Measurements from ENCODE around the gene AGAP1. TPM values are rescaled to one million over a fixed set of nuclear protein-coding genes. Genes with fewer than 3 reads are reported as not detected.

Gene AGAP1
- total and polyA plus RNA-seq, 2 donors = 1.7 to 3.0 TPM

GRCh38 chr2:235706506-235706905, 212.7 kb downstream of the AGAP1 start:
- Histone ChIP-seq H3K27ac (ENCODE audit: low read depth in 1 of 2, low read length in 1 of 2) (no peak overlapping the region), H3K4me1 (ENCODE audit: control insufficient read depth in 2 of 2, insufficient read depth in 2 of 2, low read length in 2 of 2) (no peaks in the 10 kb centered on the region), H3K27me3 (ENCODE audit: control insufficient read depth in 2 of 2, insufficient read depth in 1 of 2, low read length in 1 of 2) (peaks cover 0 to 4% of the 10 kb centered on the region in 2 donors), H3K9me3 (ENCODE audit: control insufficient read depth in 2 of 2, insufficient read depth in 1 of 2, low read length in 1 of 2) (no peaks in the 10 kb centered on the region), H3K36me3 (ENCODE audit: control insufficient read depth in 2 of 2, insufficient read depth in 2 of 2, low read length in 1 of 2) (no peaks in the 10 kb centered on the region), H3K4me3 (ENCODE audit: low read length in 2 of 2) (no peak overlapping the region)
- 93% methylated on average over 8 of the region's 8 CpGs for WGBS
- DNase-seq (ENCODE audit: low read depth in 6 of 9, low spot score in 9 of 9) = no peak

- DNase-seq (ENCODE audit: low read depth in 6 of 9, low spot score in 9 of 9) = no peak
- Histone ChIP-seq H3K27ac (ENCODE audit: low read depth in 1 of 2, low read length in 1 of 2) (no peak overlapping the region), H3K36me3 (ENCODE audit: control insufficient read depth in 2 of 2, insufficient read depth in 2 of 2, low read length in 1 of 2) (no peaks in the 10 kb centered on the region), H3K4me3 (ENCODE audit: low read length in 2 of 2) (no peak overlapping the region), H3K27me3 (ENCODE audit: control insufficient read depth in 2 of 2, insufficient read depth in 1 of 2, low read length in 1 of 2) (no peaks in the 10 kb centered on the region), H3K9me3 (ENCODE audit: control insufficient read depth in 2 of 2, insufficient read depth in 1 of 2, low read length in 1 of 2) (no peaks in the 10 kb centered on the region), H3K4me1 (ENCODE audit: control insufficient read depth in 2 of 2, insufficient read depth in 2 of 2, low read length in 2 of 2) (no peaks in the 10 kb centered on the region)
- 96% methylated on average over 18 of the region's 18 CpGs for WGBS
Observed at GRCh38 chr2:235707411-235708096, 213.7 kb downstream of the AGAP1 start.

- Histone ChIP-seq H3K27ac (ENCODE audit: low read depth in 1 of 2, low read length in 1 of 2) (no peak overlapping the region), H3K9me3 (ENCODE audit: control insufficient read depth in 2 of 2, insufficient read depth in 1 of 2, low read length in 1 of 2) (no peaks in the 10 kb centered on the region), H3K36me3 (ENCODE audit: control insufficient read depth in 2 of 2, insufficient read depth in 2 of 2, low read length in 1 of 2) (no peaks in the 10 kb centered on the region), H3K4me1 (ENCODE audit: control insufficient read depth in 2 of 2, insufficient read depth in 2 of 2, low read length in 2 of 2) (no peaks in the 10 kb centered on the region), H3K27me3 (ENCODE audit: control insufficient read depth in 2 of 2, insufficient read depth in 1 of 2, low read length in 1 of 2) (no peaks in the 10 kb centered on the region), H3K4me3 (ENCODE audit: low read length in 2 of 2) (no peak overlapping the region)
- DNase-seq (ENCODE audit: low read depth in 6 of 9, low spot score in 9 of 9) = no peak
- 92% methylated on average over 14 of the region's 14 CpGs for WGBS
Observed at GRCh38 chr2:235709124-235709813, 215.4 kb downstream of the AGAP1 start.

GRCh38 chr2:235709969-235710879, 216.4 kb downstream of the AGAP1 start:
- 94% methylated on average over 27 of the region's 27 CpGs for WGBS
- DNase-seq (ENCODE audit: low read depth in 6 of 9, low spot score in 9 of 9) = no peak
- no peak overlapping the region for H3K4me3 ChIP-seq (ENCODE audit: low read length in 2 of 2)
- H3K4me1 ChIP-seq (ENCODE audit: control insufficient read depth in 2 of 2, insufficient read depth in 2 of 2, low read length in 2 of 2) = no peaks in the 10 kb centered on the region
- H3K9me3 ChIP-seq (ENCODE audit: control insufficient read depth in 2 of 2, insufficient read depth in 1 of 2, low read length in 1 of 2) = no peaks in the 10 kb centered on the region
- H3K27ac ChIP-seq (ENCODE audit: low read depth in 1 of 2, low read length in 1 of 2) = no peak overlapping the region
- H3K36me3 ChIP-seq (ENCODE audit: control insufficient read depth in 2 of 2, insufficient read depth in 2 of 2, low read length in 1 of 2) = no peaks in the 10 kb centered on the region
- H3K27me3 ChIP-seq (ENCODE audit: control insufficient read depth in 2 of 2, insufficient read depth in 1 of 2, low read length in 1 of 2) = no peaks in the 10 kb centered on the region

GRCh38 chr2:235710933-235711332, 217.1 kb downstream of the AGAP1 start:
- Histone ChIP-seq H3K27me3 (ENCODE audit: control insufficient read depth in 2 of 2, insufficient read depth in 1 of 2, low read length in 1 of 2) (no peaks in the 10 kb centered on the region), H3K9me3 (ENCODE audit: control insufficient read depth in 2 of 2, insufficient read depth in 1 of 2, low read length in 1 of 2) (no peaks in the 10 kb centered on the region), H3K4me1 (ENCODE audit: control insufficient read depth in 2 of 2, insufficient read depth in 2 of 2, low read length in 2 of 2) (no peaks in the 10 kb centered on the region), H3K27ac (ENCODE audit: low read depth in 1 of 2, low read length in 1 of 2) (no peak overlapping the region), H3K36me3 (ENCODE audit: control insufficient read depth in 2 of 2, insufficient read depth in 2 of 2, low read length in 1 of 2) (no peaks in the 10 kb centered on the region), H3K4me3 (ENCODE audit: low read length in 2 of 2) (no peak overlapping the region)
- WGBS = 96% methylated on average over 11 of the region's 11 CpGs
- no peak for DNase-seq (ENCODE audit: low read depth in 6 of 9, low spot score in 9 of 9)

- Histone ChIP-seq H3K4me1 (ENCODE audit: control insufficient read depth in 2 of 2, insufficient read depth in 2 of 2, low read length in 2 of 2) (no peaks in the 10 kb centered on the region), H3K27ac (ENCODE audit: low read depth in 1 of 2, low read length in 1 of 2) (no peak overlapping the region), H3K4me3 (ENCODE audit: low read length in 2 of 2) (no peak overlapping the region), H3K36me3 (ENCODE audit: control insufficient read depth in 2 of 2, insufficient read depth in 2 of 2, low read length in 1 of 2) (no peaks in the 10 kb centered on the region), H3K9me3 (ENCODE audit: control insufficient read depth in 2 of 2, insufficient read depth in 1 of 2, low read length in 1 of 2) (no peaks in the 10 kb centered on the region), H3K27me3 (ENCODE audit: control insufficient read depth in 2 of 2, insufficient read depth in 1 of 2, low read length in 1 of 2) (no peaks in the 10 kb centered on the region)
- 87% methylated on average over 11 of the region's 11 CpGs for WGBS
- DNase-seq (ENCODE audit: low read depth in 6 of 9, low spot score in 9 of 9) = no peak
Observed at GRCh38 chr2:235711527-235711926, 217.7 kb downstream of the AGAP1 start.

GRCh38 chr2:235712176-235712575, 218.3 kb downstream of the AGAP1 start:
- DNase-seq (ENCODE audit: low read depth in 6 of 9, low spot score in 9 of 9) = no peak

GRCh38 chr2:235713189-235713588, 219.3 kb downstream of the AGAP1 start:
- Histone ChIP-seq H3K4me3 (ENCODE audit: low read length in 2 of 2) (no peak overlapping the region), H3K9me3 (ENCODE audit: control insufficient read depth in 2 of 2, insufficient read depth in 1 of 2, low read length in 1 of 2) (no peaks in the 10 kb centered on the region), H3K36me3 (ENCODE audit: control insufficient read depth in 2 of 2, insufficient read depth in 2 of 2, low read length in 1 of 2) (no peaks in the 10 kb centered on the region), H3K27ac (ENCODE audit: low read depth in 1 of 2, low read length in 1 of 2) (no peak overlapping the region), H3K4me1 (ENCODE audit: control insufficient read depth in 2 of 2, insufficient read depth in 2 of 2, low read length in 2 of 2) (no peaks in the 10 kb centered on the region), H3K27me3 (ENCODE audit: control insufficient read depth in 2 of 2, insufficient read depth in 1 of 2, low read length in 1 of 2) (no peaks in the 10 kb centered on the region)
- no peak for DNase-seq (ENCODE audit: low read depth in 6 of 9, low spot score in 9 of 9)
- WGBS = 96% methylated on average over 9 of the region's 9 CpGs

More at GRCh38 chr2:235712176-235712575, 218.3 kb downstream of the AGAP1 start:
- 97% methylated on average over 6 of the region's 6 CpGs for WGBS
- H3K36me3 ChIP-seq (ENCODE audit: control insufficient read depth in 2 of 2, insufficient read depth in 2 of 2, low read length in 1 of 2) = no peaks in the 10 kb centered on the region
- H3K4me3 ChIP-seq (ENCODE audit: low read length in 2 of 2) = no peak overlapping the region
- no peak overlapping the region for H3K27ac ChIP-seq (ENCODE audit: low read depth in 1 of 2, low read length in 1 of 2)
- no peaks in the 10 kb centered on the region for H3K27me3 ChIP-seq (ENCODE audit: control insufficient read depth in 2 of 2, insufficient read depth in 1 of 2, low read length in 1 of 2)
- no peaks in the 10 kb centered on the region for H3K9me3 ChIP-seq (ENCODE audit: control insufficient read depth in 2 of 2, insufficient read depth in 1 of 2, low read length in 1 of 2)
- H3K4me1 ChIP-seq (ENCODE audit: control insufficient read depth in 2 of 2, insufficient read depth in 2 of 2, low read length in 2 of 2) = no peaks in the 10 kb centered on the region

- Histone ChIP-seq H3K4me3 (ENCODE audit: low read length in 2 of 2) (no peak overlapping the region), H3K9me3 (ENCODE audit: control insufficient read depth in 2 of 2, insufficient read depth in 1 of 2, low read length in 1 of 2) (no peaks in the 10 kb centered on the region), H3K27ac (ENCODE audit: low read depth in 1 of 2, low read length in 1 of 2) (no peak overlapping the region), H3K36me3 (ENCODE audit: control insufficient read depth in 2 of 2, insufficient read depth in 2 of 2, low read length in 1 of 2) (no peaks in the 10 kb centered on the region), H3K4me1 (ENCODE audit: control insufficient read depth in 2 of 2, insufficient read depth in 2 of 2, low read length in 2 of 2) (no peaks in the 10 kb centered on the region), H3K27me3 (ENCODE audit: control insufficient read depth in 2 of 2, insufficient read depth in 1 of 2, low read length in 1 of 2) (no peaks in the 10 kb centered on the region)
- WGBS = 97% methylated on average over 10 of the region's 10 CpGs
- DNase-seq (ENCODE audit: low read depth in 6 of 9, low spot score in 9 of 9) = no peak
Observed at GRCh38 chr2:235715601-235716000, 221.8 kb downstream of the AGAP1 start.
